22Rv1 (cell line): ENCODE results near the gene ENDOV.

Experiments
- ZFX ChIP-seq: fragments of 450-650 bp; IDR thresholded peaks from 2 replicates; pipeline ENCODE4 v1.6.1; 2017; ENCODE audit warnings: antibody characterized with exemption, borderline replicate concordance
- TF ChIP-seq, protein P1 (sequence below): fragments of 450-650 bp; IDR thresholded peaks from 2 replicates; pipeline ENCODE4 v1.5.1; 2017; ENCODE audit warnings: mild to moderate bottlenecking

- TF ChIP-seq, protein P1, sequence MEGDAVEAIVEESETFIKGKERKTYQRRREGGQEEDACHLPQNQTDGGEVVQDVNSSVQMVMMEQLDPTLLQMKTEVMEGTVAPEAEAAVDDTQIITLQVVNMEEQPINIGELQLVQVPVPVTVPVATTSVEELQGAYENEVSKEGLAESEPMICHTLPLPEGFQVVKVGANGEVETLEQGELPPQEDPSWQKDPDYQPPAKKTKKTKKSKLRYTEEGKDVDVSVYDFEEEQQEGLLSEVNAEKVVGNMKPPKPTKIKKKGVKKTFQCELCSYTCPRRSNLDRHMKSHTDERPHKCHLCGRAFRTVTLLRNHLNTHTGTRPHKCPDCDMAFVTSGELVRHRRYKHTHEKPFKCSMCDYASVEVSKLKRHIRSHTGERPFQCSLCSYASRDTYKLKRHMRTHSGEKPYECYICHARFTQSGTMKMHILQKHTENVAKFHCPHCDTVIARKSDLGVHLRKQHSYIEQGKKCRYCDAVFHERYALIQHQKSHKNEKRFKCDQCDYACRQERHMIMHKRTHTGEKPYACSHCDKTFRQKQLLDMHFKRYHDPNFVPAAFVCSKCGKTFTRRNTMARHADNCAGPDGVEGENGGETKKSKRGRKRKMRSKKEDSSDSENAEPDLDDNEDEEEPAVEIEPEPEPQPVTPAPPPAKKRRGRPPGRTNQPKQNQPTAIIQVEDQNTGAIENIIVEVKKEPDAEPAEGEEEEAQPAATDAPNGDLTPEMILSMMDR, result no peak
- TF ChIP-seq ZFX, result no peak
Observed at GRCh38 chr17:80396157-80397033, 18.6 kb upstream of the ENDOV start.
